WTC11 (cell line): Measurements from ENCODE around the gene ZNF688. TPM values are rescaled to one million over a fixed set of nuclear protein-coding genes. Genes with fewer than 3 reads are reported as not detected.

Source experiments
- ATAC-seq: fragments of 200-7000 bp; cut with Tn5 transposase; 2 replicates; pipeline ENCODE4 v1.10.0; 2021; ENCODE audit warnings: mild to moderate bottlenecking, moderate library complexity
- CTCF ChIA-PET: fragments of 300-600 bp; sonication (Branson Sonifier 250); formaldehyde crosslinking; loops from one replicate; lab custom pipeline; 2021; ENCODE audit warnings: antibody characterized with exemption; lab: Charles Lee
- POLR2A ChIA-PET: fragments of 350-600 bp; sonication (Branson Sonifier 250); formaldehyde crosslinking; loops from one replicate; lab custom pipeline; 2021; ENCODE audit warnings: antibody characterized with exemption; lab: Charles Lee
- DNase-seq: peaks from one replicate; pipeline ENCODE4 v3.0.0; 2021; ENCODE audit warnings: low spot score
- H3K27ac Mint-ChIP-seq: 2 replicates; pipeline ENCODE4 v1.8.0; 2021; ENCODE audit warnings: mixed read lengths
- H3K27me3 Mint-ChIP-seq: 2 replicates; pipeline ENCODE4 v1.8.0; 2021; ENCODE audit warnings: low read depth, mild to moderate bottlenecking, moderate library complexity, mixed read lengths
- H3K36me3 Mint-ChIP-seq: 2 replicates; pipeline ENCODE4 v1.8.0; 2021; ENCODE audit warnings: mixed read lengths
- H3K4me1 Mint-ChIP-seq: 2 replicates; pipeline ENCODE4 v1.8.0; 2022; ENCODE audit warnings: mixed read lengths
- H3K4me3 Mint-ChIP-seq: 2 replicates; pipeline ENCODE4 v1.8.0; 2021; ENCODE audit warnings: mild to moderate bottlenecking, moderate library complexity, mixed read lengths
- H3K9me3 Mint-ChIP-seq: 2 replicates; pipeline ENCODE4 v1.8.0; 2021; ENCODE audit warnings: mixed read lengths
- GABPB1 ChIP-seq: sonication (generic); formaldehyde crosslinking; IDR thresholded peaks from 2 replicates; pipeline ENCODE4 v1.8.1; 2023; ENCODE audit warnings: mild to moderate bottlenecking, missing genetic modification reagents
- GRHL2 ChIP-seq: fragments of 250-450 bp; sonication (Bioruptor Pico); IDR thresholded peaks from 2 replicates; pipeline ENCODE4 v1.8.0; 2022; ENCODE audit warnings: mild to moderate bottlenecking, moderate library complexity; ENCODE audit not compliant: insufficient replicate concordance, severe bottlenecking
- JAZF1 ChIP-seq: fragments of 250-450 bp; sonication (Bioruptor Pico); IDR thresholded peaks from 2 replicates; pipeline ENCODE4 v1.9.0; 2021; ENCODE audit warnings: moderate library complexity, mild to moderate bottlenecking, inconsistent platforms
- NFYB ChIP-seq: sonication (generic); formaldehyde crosslinking; conservative IDR thresholded peaks from 2 replicates; pipeline ENCODE4 v1.8.0; 2022; ENCODE audit warnings: low read depth, missing genetic modification reagents
- PRRX2 ChIP-seq: fragments of 250-450 bp; sonication (Bioruptor Pico); IDR thresholded peaks from 2 replicates; pipeline ENCODE4 v1.8.0; 2021; ENCODE audit warnings: mild to moderate bottlenecking
- USF2 ChIP-seq: sonication (generic); formaldehyde crosslinking; IDR thresholded peaks from 2 replicates; pipeline ENCODE4 v1.8.1; 2023; ENCODE audit warnings: mild to moderate bottlenecking, missing genetic modification reagents, moderate library complexity
- ZNF121 ChIP-seq: sonication (generic); formaldehyde crosslinking; IDR thresholded peaks from 2 replicates; pipeline ENCODE4 v1.8.0; 2023; ENCODE audit warnings: missing genetic modification reagents
- ZNF317 ChIP-seq: sonication (generic); formaldehyde crosslinking; IDR thresholded peaks from 2 replicates; pipeline ENCODE4 v1.8.1; 2023; ENCODE audit warnings: low read depth, mild to moderate bottlenecking, moderate library complexity, missing genetic modification reagents, borderline replicate concordance
- total RNA-seq: library from RNA; stranded (reverse); gene quantifications from 3 replicates; pipeline ENCODE4 v1.2.3, GENCODE V29; 2021
- TF ChIP-seq, protein P1 (sequence below): sonication (generic); formaldehyde crosslinking; IDR thresholded peaks from 2 replicates; pipeline ENCODE4 v1.8.1; 2022; ENCODE audit warnings: mild to moderate bottlenecking, missing genetic modification reagents, moderate library complexity, borderline replicate concordance
- TF ChIP-seq, protein P2 (sequence below): sonication (generic); formaldehyde crosslinking; IDR thresholded peaks from 2 replicates; pipeline ENCODE4 v1.8.0; 2023; ENCODE audit warnings: missing genetic modification reagents

ZNF688 gene
- total RNA-seq, 1 experiment from 2014 or later = 4.2 TPM

GRCh38 chr16:30521873-30522641 lies 49.5 kb downstream of the ZNF688 start:
- peak overlapping the region; percentile 21; the same call in 1 of the 2 replicates for H3K27ac Mint-ChIP-seq
- ATAC-seq (no peak), DNase-seq (no peak)
- CTCF ChIA-PET = interaction anchor here (0.6 to 0.9 kb wide), 3 partner anchors 14 to 94 kb away, joined by 3 to 5 read pairs (median 3); partner anchors contain the start of gene DCTPP1
- no peak overlapping the region for H3K4me3 Mint-ChIP-seq
- no peaks in the 10 kb centered on the region for H3K9me3 Mint-ChIP-seq
- POLR2A ChIA-PET = interaction anchor here (1.2 kb wide), 1 partner anchor 50 kb away, joined by 3 read pairs; the partner anchor contains the start of gene ZNF688
- peaks cover 3% of the 10 kb centered on the region for H3K27me3 Mint-ChIP-seq
- H3K4me1 Mint-ChIP-seq = peaks cover 3% of the 10 kb centered on the region
- 0 out of 2 replicates have a peak, but pooled peaks cover 4% of the 10 kb centered on the region for H3K36me3 Mint-ChIP-seq
- TF ChIP-seq GABPB1 (CRISPR knock-in tag) (peak; percentile 9; the same call in 1 of the 2 replicates), JAZF1 (CRISPR knock-in tag) (no peak)

- 0 out of 2 replicates have a peak, but pooled peaks cover 4% of the 10 kb centered on the region for H3K36me3 Mint-ChIP-seq
- H3K9me3 Mint-ChIP-seq = no peaks in the 10 kb centered on the region
- CTCF ChIA-PET = interaction anchor here (0.8 kb wide), 1 partner anchor 94 kb away, joined by 5 read pairs; no protein-coding TSS in a partner anchor
Measured at GRCh38 chr16:30521476-30521872, 50.0 kb downstream of the ZNF688 start.

More at GRCh38 chr16:30521476-30521872, 50.0 kb downstream of the ZNF688 start:
- Mint-ChIP-seq H3K4me1 (peaks cover 3% of the 10 kb centered on the region), H3K4me3 (no peak overlapping the region), H3K27ac (no peak overlapping the region), H3K27me3 (peaks cover 5% of the 10 kb centered on the region)
- DNase-seq (no peak), ATAC-seq (no peak)
- TF ChIP-seq ZNF317 = no peak
- TF ChIP-seq, protein P1, sequence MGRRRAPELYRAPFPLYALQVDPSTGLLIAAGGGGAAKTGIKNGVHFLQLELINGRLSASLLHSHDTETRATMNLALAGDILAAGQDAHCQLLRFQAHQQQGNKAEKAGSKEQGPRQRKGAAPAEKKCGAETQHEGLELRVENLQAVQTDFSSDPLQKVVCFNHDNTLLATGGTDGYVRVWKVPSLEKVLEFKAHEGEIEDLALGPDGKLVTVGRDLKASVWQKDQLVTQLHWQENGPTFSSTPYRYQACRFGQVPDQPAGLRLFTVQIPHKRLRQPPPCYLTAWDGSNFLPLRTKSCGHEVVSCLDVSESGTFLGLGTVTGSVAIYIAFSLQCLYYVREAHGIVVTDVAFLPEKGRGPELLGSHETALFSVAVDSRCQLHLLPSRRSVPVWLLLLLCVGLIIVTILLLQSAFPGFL = no peak
- no peak for TF ChIP-seq JAZF1 (CRISPR knock-in tag)
- TF ChIP-seq, protein P2, sequence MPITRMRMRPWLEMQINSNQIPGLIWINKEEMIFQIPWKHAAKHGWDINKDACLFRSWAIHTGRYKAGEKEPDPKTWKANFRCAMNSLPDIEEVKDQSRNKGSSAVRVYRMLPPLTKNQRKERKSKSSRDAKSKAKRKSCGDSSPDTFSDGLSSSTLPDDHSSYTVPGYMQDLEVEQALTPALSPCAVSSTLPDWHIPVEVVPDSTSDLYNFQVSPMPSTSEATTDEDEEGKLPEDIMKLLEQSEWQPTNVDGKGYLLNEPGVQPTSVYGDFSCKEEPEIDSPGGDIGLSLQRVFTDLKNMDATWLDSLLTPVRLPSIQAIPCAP = no peak
- no peak for TF ChIP-seq GABPB1 (CRISPR knock-in tag)
- no peak for TF ChIP-seq USF2 (CRISPR knock-in tag)
- no peak for TF ChIP-seq ZNF121
- TF ChIP-seq GRHL2 (CRISPR knock-in tag) = no peak
- TF ChIP-seq PRRX2 (CRISPR knock-in tag) = no peak
- no peak for TF ChIP-seq NFYB
- POLR2A ChIA-PET = interaction anchor here (0.6 kb wide), 1 partner anchor 119 kb away, joined by 3 read pairs; no protein-coding TSS in a partner anchor

Other genes with a start within 250 kb of the ZNF688 start
- 51.0 to 56.6 TPM (median 51.1 TPM) in 3 replicates for gene CD2BP2, start 216.4 kb downstream of the ZNF688 start, total RNA-seq
- gene TBC1D10B, start 201.2 kb downstream of the ZNF688 start, total RNA-seq = 33.4 to 40.5 TPM (median 34.6 TPM) in 3 replicates
- 0.80 to 1.3 TPM (median 0.85 TPM) in 3 replicates for gene MYL11, start 196.9 kb downstream of the ZNF688 start, total RNA-seq
- gene SEPTIN1, start 189.2 kb downstream of the ZNF688 start, total RNA-seq = 2.3 to 2.7 TPM (median 2.6 TPM) in 3 replicates
- gene ZNF48, start 176.3 kb downstream of the ZNF688 start, total RNA-seq = 31.3 to 39.3 TPM (median 32.1 TPM) in 3 replicates
- 10.0 to 12.5 TPM (median 11.3 TPM) in 3 replicates for gene ZNF771, start 164.1 kb downstream of the ZNF688 start, total RNA-seq
- 69.0 to 72.2 TPM (median 70.5 TPM) in 3 replicates for gene DCTPP1, start 141.7 kb downstream of the ZNF688 start, total RNA-seq
- gene SEPHS2, start 125.8 kb downstream of the ZNF688 start, total RNA-seq = 50.4 to 55.2 TPM (median 53.5 TPM) in 3 replicates
- gene ITGAL, start 99.0 kb downstream of the ZNF688 start, total RNA-seq = 0.64 to 1.1 TPM (median 1.0 TPM) in 3 replicates
- 35.9 to 43.0 TPM (median 42.4 TPM) in 3 replicates for gene ZNF768, start 45.1 kb downstream of the ZNF688 start, total RNA-seq
- 11.3 to 11.7 TPM (median 11.5 TPM) in 3 replicates for gene ZNF747, start 36.9 kb downstream of the ZNF688 start, total RNA-seq
- 9.0 to 10.4 TPM (median 9.1 TPM) in 3 replicates for gene ZNF764, start 13.3 kb downstream of the ZNF688 start, total RNA-seq
- gene ZNF785, start 14.0 kb upstream of the ZNF688 start, total RNA-seq = 15.4 to 16.5 TPM (median 16.0 TPM) in 3 replicates
- 13.2 to 16.3 TPM (median 15.9 TPM) in 3 replicates for gene ZNF689, start 38.7 kb upstream of the ZNF688 start, total RNA-seq
- gene PRR14, start 79.2 kb upstream of the ZNF688 start, total RNA-seq = 21.9 to 24.3 TPM (median 22.0 TPM) in 3 replicates
- gene FBRS, start 86.7 kb upstream of the ZNF688 start, total RNA-seq = 18.9 to 23.2 TPM (median 19.9 TPM) in 3 replicates
- gene SRCAP, start 127.5 kb upstream of the ZNF688 start, total RNA-seq = 54.9 to 58.5 TPM (median 55.8 TPM) in 3 replicates
- 40.8 to 50.5 TPM (median 45.0 TPM) in 3 replicates for gene PHKG2, start 176.7 kb upstream of the ZNF688 start, total RNA-seq
- gene CFAP119, start 190.3 kb upstream of the ZNF688 start, total RNA-seq = 4.6 to 6.6 TPM (median 6.2 TPM) in 3 replicates
- 63.7 to 77.1 TPM (median 66.9 TPM) in 3 replicates for gene RNF40, start 190.6 kb upstream of the ZNF688 start, total RNA-seq
- 18.7 to 20.0 TPM (median 19.7 TPM) in 3 replicates for gene ZNF629, start 215.5 kb upstream of the ZNF688 start, total RNA-seq